Measurements from ENCODE around the gene HRH1.
"Not testable (repeated sequence)": the region's sequence is repeated elsewhere in the genome, so short reads cannot be mapped to it uniquely, and the experiment has no call there.

Gene HRH1

DNA sequence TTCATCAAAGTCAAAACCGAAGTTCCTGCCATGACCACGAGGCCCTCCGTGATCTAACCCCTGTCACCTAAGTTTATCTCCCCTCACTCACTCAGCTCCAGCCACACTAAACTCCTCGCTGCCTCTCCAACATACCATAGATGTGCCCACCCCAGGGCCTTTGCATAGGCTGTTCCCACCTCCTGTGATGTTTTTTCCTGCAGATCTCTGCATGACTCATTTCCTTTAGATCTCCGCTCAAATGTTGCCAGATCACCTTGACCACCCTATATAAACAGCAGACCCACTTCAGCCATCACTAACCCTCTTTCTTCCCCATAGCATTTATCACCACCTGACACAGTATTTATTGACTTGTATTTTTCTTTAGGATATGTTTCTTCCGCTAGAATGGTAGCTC is 58.5 kb downstream of the HRH1 start:
- peak overlapping the region; percentile 78 for H3K27ac ChIP-seq (ENCODE audit: poor library complexity, severe bottlenecking)
- H3K4me3 ChIP-seq (ENCODE audit: severe bottlenecking) = no peak overlapping the region
- no peaks in the 10 kb centered on the region for H3K27me3 ChIP-seq (ENCODE audit: insufficient read depth, poor library complexity, severe bottlenecking)
- peaks cover 31% of the 10 kb centered on the region for H3K4me1 ChIP-seq (ENCODE audit: insufficient read depth, poor library complexity, severe bottlenecking)
- TF ChIP-seq, protein P1, sequence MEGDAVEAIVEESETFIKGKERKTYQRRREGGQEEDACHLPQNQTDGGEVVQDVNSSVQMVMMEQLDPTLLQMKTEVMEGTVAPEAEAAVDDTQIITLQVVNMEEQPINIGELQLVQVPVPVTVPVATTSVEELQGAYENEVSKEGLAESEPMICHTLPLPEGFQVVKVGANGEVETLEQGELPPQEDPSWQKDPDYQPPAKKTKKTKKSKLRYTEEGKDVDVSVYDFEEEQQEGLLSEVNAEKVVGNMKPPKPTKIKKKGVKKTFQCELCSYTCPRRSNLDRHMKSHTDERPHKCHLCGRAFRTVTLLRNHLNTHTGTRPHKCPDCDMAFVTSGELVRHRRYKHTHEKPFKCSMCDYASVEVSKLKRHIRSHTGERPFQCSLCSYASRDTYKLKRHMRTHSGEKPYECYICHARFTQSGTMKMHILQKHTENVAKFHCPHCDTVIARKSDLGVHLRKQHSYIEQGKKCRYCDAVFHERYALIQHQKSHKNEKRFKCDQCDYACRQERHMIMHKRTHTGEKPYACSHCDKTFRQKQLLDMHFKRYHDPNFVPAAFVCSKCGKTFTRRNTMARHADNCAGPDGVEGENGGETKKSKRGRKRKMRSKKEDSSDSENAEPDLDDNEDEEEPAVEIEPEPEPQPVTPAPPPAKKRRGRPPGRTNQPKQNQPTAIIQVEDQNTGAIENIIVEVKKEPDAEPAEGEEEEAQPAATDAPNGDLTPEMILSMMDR (IDR thresholded peaks at IDR 0.05; ENCODE audit: poor library complexity, severe bottlenecking) = no peak
- ATAC-seq (ENCODE audit: low read depth) = no peak
- H3K9me3 ChIP-seq (ENCODE audit: severe bottlenecking) = no peaks in the 10 kb centered on the region
- no peak for DNase-seq (ENCODE audit: low spot score)
- peaks cover 29% of the 10 kb centered on the region for H3K36me3 ChIP-seq (ENCODE audit: low read depth)

DNA sequence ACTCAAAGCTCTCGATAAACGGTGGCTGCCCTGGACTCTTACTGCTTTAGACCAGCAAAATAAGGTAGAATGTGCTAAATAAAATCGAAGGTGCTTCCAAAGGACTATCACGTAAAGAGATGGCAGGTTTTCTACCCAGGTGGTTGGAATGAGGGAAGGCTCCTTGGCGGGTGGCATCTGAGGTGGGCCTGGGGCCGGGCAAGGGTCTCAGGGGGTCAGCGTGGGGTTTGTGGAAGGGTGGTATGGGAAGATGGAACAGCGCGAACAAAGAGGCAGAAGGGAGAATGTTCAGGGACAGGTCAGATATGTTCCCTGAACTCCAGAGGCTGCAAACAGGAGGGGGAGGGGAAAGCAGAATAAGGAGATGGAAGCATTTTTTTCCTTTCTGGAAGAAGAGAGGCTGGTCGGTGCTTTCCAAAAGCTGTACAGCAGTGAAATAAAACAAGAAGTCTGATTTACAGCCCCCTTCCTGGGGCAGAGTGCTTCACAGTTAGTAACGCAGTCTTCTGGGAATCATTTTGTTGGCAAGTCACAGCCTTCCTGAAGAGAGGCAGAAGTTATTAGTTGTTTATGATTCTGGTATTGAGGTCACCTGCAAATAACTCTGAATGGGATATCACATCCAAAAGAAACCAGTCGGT is 59.6 kb downstream of the HRH1 start:
- H3K27ac ChIP-seq (ENCODE audit: poor library complexity, severe bottlenecking) = peak overlapping the region; percentile 78
- TF ChIP-seq, protein P1 (IDR thresholded peaks at IDR 0.05; ENCODE audit: poor library complexity, severe bottlenecking) = no peak

DNA sequence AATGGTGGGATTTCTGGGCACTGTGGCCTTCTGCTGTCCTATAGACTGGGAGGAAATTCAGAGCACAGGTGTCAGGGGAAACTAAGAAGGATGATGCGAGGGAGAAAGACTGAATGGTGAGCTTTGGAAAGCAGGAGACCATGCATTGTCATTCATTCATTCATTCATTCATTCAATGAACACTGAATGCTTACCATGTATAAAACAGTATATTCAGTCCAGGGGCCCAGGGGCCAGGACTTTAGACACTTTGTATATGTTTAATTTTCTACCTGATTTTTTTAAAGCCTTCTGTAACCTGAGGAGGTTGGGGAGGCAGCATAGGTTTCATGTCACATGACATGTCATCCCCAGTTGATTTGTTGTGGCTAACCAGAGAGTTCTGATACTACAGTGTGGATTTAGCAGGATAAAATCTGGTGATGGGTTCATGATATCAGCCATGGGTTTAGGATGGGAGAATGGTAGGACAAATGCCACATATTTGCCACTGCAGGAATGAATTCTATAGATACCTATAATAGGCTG is 60.2 kb downstream of the HRH1 start:
- ATAC-seq (ENCODE audit: low read depth) = no peak; the same call in 2 of the 3 replicates
- Histone ChIP-seq H3K27ac (ENCODE audit: poor library complexity, severe bottlenecking) (peak overlapping the region; percentile 78), H3K9me3 (ENCODE audit: severe bottlenecking) (no peaks in the 10 kb centered on the region), H3K27me3 (ENCODE audit: insufficient read depth, poor library complexity, severe bottlenecking) (no peaks in the 10 kb centered on the region), H3K4me3 (ENCODE audit: severe bottlenecking) (no peak overlapping the region), H3K36me3 (ENCODE audit: low read depth) (peaks cover 22% of the 10 kb centered on the region), H3K4me1 (ENCODE audit: insufficient read depth, poor library complexity, severe bottlenecking) (peaks cover 17% of the 10 kb centered on the region)
- DNase-seq (ENCODE audit: low spot score) = no peak
- TF ChIP-seq, protein P1 (IDR thresholded peaks at IDR 0.05; ENCODE audit: poor library complexity, severe bottlenecking) = no peak

More for the DNA sequence above, 59.6 kb downstream of the HRH1 start:
- no peak for ATAC-seq (ENCODE audit: low read depth)
- Histone ChIP-seq H3K27me3 (ENCODE audit: insufficient read depth, poor library complexity, severe bottlenecking) (no peaks in the 10 kb centered on the region), H3K4me1 (ENCODE audit: insufficient read depth, poor library complexity, severe bottlenecking) (peaks cover 19% of the 10 kb centered on the region), H3K4me3 (ENCODE audit: severe bottlenecking) (no peak overlapping the region), H3K9me3 (ENCODE audit: severe bottlenecking) (no peaks in the 10 kb centered on the region), H3K36me3 (ENCODE audit: low read depth) (peaks cover 24% of the 10 kb centered on the region)
- no peak for DNase-seq (ENCODE audit: low spot score)

DNA sequence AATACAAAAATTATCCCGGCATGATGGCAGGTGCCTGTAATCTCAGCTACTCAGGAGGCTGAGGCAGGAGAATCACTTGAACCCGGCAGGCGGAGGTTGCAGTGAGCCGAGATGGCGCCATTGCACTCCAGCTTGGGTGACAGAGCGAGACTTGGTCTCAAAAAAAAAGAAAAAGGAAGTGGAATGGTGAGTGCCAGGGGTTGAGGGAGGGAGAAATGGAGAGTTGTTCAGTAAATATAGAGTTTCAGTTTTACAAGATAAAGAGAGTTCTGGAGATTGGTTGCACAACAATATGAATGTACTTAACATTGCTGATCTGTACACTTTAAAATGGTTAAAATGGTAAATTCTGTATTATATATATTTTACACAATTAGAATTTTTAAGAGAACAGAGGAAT is 63.1 kb downstream of the HRH1 start:
- ATAC-seq (ENCODE audit: low read depth); H3K27ac ChIP-seq (ENCODE audit: poor library complexity, severe bottlenecking); H3K4me1 ChIP-seq (ENCODE audit: insufficient read depth, poor library complexity, severe bottlenecking); H3K9me3 ChIP-seq (ENCODE audit: severe bottlenecking); H3K4me3 ChIP-seq (ENCODE audit: severe bottlenecking); H3K27me3 ChIP-seq (ENCODE audit: insufficient read depth, poor library complexity, severe bottlenecking); DNase-seq (ENCODE audit: low spot score): not testable (repeated sequence)
- peaks cover 25% of the 10 kb centered on the region for H3K36me3 ChIP-seq (ENCODE audit: low read depth)

DNA sequence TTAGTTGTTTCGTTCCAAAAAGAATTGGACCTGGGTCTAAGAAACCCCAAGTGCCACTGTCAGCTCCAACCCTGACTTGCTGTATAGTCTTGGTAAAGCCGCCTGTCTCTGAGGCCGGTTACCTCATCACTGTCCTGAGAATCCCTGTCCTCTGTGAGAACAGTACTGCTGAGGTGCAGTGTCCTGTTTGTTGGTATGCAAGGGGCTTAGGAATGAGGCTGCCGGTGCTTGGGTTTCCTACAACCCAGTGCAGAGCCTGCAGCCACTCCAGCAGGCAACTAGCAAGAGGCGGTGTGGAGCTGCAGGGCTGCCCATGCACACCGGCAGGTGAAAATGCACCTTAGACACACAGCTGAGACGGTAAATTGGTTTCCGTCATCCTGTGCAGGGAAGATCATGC is 65.9 kb downstream of the HRH1 start:
- Histone ChIP-seq H3K4me1 (ENCODE audit: insufficient read depth, poor library complexity, severe bottlenecking) (peaks cover 5% of the 10 kb centered on the region), H3K27me3 (ENCODE audit: insufficient read depth, poor library complexity, severe bottlenecking) (no peaks in the 10 kb centered on the region), H3K36me3 (ENCODE audit: low read depth) (peaks cover 31% of the 10 kb centered on the region), H3K4me3 (ENCODE audit: severe bottlenecking) (no peak overlapping the region), H3K9me3 (ENCODE audit: severe bottlenecking) (no peaks in the 10 kb centered on the region), H3K27ac (ENCODE audit: poor library complexity, severe bottlenecking) (no peak overlapping the region)
- ATAC-seq (ENCODE audit: low read depth) (no peak), DNase-seq (ENCODE audit: low spot score) (no peak)
- TF ChIP-seq, protein P1 (IDR thresholded peaks at IDR 0.05; ENCODE audit: poor library complexity, severe bottlenecking) = no peak

All from RWPE2 (cell line).